Cardiac fibroblast (primary cell): ENCODE results near the gene FUCA2.
A peak's percentile ranks its signal among the peaks of the same experiment; 100 is the strongest.

Source experiments
- DNase-seq, 2 donors: peaks; one replicate each; pipeline versions ENCODE4 v3.0.0 to v3.0.0-alpha.2; 2010; ENCODE audit warnings: low read depth in 2 of 2
- H3K4me3 ChIP-seq, 2 donors: replicated peaks in 1 of 2; 1 replicate in 1 of 2; 2 replicates in 1 of 2; pipeline ENCODE4 v1.5.1; 2011; ENCODE audit warnings: low read depth in 2 of 2, low read length in 2 of 2, mild to moderate bottlenecking in 2 of 2, moderate library complexity in 1 of 2
- TF ChIP-seq, protein P1 (sequence below): IDR thresholded peaks from one replicate; pipeline ENCODE4 v1.5.1; 2011; ENCODE audit warnings: low read depth, mild to moderate bottlenecking, low read length, inconsistent platforms

Gene FUCA2

DNA sequence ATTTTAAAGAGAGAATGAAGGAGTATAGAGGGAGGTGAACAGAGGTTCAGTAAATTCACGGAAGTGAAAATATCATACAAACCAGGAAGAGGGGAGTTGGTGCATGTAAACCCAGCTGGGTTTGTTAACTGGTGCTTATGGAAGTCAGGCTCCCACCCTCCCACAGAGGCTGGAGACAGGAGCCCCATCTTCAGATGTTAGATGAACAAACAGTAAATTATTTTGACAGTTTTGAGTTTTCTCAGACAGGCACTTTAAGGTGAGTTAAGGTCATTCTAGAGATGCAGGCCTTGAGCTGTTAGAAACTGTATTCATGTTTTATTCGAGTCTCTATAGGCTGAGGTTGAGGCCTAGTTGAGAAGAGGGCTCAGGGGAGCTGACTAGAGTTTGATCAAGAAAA lies 41.8 kb upstream of the FUCA2 start:
- TF ChIP-seq, protein P1, sequence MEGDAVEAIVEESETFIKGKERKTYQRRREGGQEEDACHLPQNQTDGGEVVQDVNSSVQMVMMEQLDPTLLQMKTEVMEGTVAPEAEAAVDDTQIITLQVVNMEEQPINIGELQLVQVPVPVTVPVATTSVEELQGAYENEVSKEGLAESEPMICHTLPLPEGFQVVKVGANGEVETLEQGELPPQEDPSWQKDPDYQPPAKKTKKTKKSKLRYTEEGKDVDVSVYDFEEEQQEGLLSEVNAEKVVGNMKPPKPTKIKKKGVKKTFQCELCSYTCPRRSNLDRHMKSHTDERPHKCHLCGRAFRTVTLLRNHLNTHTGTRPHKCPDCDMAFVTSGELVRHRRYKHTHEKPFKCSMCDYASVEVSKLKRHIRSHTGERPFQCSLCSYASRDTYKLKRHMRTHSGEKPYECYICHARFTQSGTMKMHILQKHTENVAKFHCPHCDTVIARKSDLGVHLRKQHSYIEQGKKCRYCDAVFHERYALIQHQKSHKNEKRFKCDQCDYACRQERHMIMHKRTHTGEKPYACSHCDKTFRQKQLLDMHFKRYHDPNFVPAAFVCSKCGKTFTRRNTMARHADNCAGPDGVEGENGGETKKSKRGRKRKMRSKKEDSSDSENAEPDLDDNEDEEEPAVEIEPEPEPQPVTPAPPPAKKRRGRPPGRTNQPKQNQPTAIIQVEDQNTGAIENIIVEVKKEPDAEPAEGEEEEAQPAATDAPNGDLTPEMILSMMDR: no peak
- no peak overlapping the region for H3K4me3 ChIP-seq
- DNase-seq: no peak

DNA sequence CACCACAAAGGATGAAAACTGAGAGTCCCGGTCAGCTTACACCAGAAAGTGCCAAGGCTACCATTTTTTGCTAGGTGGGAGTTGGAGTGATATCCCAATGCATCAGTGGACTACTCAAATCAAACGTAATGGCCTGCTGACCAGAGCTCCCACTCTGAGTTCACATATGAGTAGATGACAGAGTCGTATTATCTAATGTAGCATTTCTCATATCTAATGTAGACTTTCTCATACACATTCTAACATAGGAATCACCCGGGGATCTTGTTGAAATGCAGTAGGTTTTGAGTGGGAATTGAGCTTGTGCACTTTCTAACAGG lies 38.4 kb upstream of the FUCA2 start:
- no peak for DNase-seq
- no peak overlapping the region for H3K4me3 ChIP-seq
- TF ChIP-seq, protein P1: no peak

DNA sequence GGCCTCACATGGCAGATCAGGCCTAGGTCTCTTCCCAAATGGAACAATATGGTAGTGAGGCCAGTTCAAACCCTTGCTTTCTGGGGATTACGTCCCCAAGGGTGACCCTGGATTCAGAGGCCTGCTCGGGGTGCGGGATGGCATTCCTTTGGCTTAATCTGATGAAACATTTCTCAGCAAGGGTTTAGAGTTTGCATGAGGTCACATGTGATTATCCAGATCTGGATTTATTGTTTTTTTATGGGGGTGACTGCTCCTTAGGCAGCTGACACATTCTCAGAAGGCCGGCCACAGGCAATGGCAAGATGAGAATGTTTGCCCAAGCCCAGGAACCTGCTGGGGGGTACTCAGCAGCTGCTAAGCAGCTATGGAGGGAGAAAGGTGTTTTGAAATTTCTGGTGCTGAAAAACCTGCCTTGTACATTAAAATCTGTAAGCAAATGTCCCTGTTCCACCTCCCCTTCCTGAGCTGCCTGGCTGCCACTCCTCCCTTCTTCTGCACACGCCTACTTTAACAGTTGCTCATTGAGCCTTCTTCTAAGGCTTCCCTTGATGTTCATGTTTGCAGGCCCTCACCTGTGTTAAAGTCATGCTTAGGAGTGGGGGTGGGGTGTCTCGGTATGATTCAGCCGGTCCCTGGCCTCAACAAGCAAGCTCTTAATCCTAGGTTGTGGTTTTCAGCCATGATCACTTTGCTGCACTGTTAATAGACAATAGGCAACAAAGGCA lies 37.9 kb upstream of the FUCA2 start:
- no peak for DNase-seq
- H3K4me3 ChIP-seq: no peak overlapping the region
- TF ChIP-seq, protein P1: no peak

DNA sequence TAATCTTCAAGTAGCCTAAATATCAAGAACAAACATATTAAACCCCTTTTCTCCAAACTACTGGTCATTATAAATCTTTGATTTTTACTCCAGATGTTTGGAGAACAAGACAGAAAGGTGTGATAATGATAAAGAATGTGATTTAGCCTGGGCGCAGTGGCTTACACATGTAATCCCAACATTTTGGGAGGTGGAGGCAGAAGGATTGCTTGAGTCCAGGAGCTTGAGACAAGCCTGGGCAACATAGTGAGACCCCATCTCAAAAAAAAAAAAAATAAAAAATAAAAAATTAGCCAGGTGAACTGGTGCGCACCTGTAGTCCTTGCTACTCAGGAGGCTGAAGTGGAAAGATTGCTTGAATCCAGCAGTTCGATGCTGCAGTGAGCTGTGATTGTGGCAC lies 35.1 kb upstream of the FUCA2 start:
- no peak for DNase-seq
- TF ChIP-seq, protein P1: no peak
- H3K4me3 ChIP-seq: no peak overlapping the region

DNA sequence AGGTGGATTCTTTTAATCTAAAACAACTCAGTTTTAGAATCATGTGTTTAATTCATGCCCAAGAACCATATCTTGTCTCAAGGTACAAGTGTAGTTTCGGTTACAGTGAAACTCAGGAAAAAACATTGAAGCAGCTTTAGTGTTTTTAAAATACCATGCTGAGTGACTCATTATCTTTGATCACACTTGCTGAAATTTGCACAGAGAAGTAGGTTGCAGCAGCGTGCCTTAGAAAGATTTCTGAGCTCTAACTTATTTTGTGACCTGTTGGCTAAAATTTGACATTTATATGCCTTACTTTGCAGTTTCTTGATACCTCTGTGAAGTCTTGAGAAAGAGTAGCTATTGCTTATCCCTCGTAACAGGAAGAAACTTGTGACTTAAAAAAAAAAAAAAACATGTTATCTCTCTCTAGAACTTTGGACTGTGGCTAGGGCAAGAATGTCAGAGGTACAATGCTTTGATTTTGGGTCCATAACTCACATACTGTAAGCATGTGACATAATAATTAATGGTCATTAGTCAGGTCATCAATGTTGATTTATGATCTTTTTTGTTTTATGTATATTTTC lies 34.5 kb upstream of the FUCA2 start:
- H3K4me3 ChIP-seq: no peak overlapping the region
- peak in 1 of 2 donors; percentile 15 for DNase-seq
- TF ChIP-seq, protein P1: no peak

DNA sequence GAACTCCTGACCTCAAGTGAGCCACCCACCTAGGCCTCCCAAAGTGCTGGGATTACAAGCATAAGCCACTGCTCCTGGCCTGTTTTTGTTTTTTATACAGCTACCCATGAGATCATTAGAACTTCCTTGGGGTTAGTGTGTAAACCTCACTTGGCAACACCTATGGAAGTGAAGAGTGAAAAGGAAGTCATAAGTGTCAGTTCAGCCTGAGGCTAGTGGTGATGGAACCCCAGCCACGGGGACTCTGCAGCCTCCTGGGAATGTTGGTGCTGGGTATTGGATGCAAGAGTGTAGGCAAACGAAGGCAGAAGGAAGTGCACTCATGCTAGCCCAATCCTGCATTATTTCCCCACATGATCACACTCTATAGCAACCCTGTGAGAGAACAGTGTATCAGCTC lies 33.6 kb upstream of the FUCA2 start:
- DNase-seq: no peak
- H3K4me3 ChIP-seq: no peak overlapping the region
- TF ChIP-seq, protein P1: no peak
